Endothelial cell of umbilical vein (primary cell): ENCODE measurements around the gene RAB8A.

ENCODE experiments used
- CTCF ChIP-seq, 2 donors: IDR thresholded peaks; 1 replicate in 1 of 2; 2 replicates in 1 of 2; pipeline ENCODE4 v1.5.1; 2011; ENCODE audit warnings: low read length in 2 of 2, mild to moderate bottlenecking in 2 of 2, moderate library complexity in 2 of 2, control low read depth in 1 of 2, inconsistent platforms in 1 of 2, low read depth in 1 of 2; ENCODE audit not compliant: insufficient read depth in 1 of 2; ENCODE audit errors: extremely low read depth in 1 of 2
- EZH2 ChIP-seq: IDR thresholded peaks from 2 replicates; pipeline ENCODE4 v1.6.1; 2012; ENCODE audit warnings: borderline replicate concordance, low read depth, mild to moderate bottlenecking, moderate library complexity, low read length, inconsistent platforms; ENCODE audit not compliant: severe bottlenecking
- FOS ChIP-seq: IDR thresholded peaks from 2 replicates; pipeline ENCODE4 v1.6.1; 2011; ENCODE audit warnings: mild to moderate bottlenecking, low read length, moderate library complexity, borderline replicate concordance; ENCODE audit not compliant: insufficient read depth
- MYC ChIP-seq: IDR thresholded peaks from one replicate; pipeline ENCODE4 v1.6.1; 2011; ENCODE audit warnings: mild to moderate bottlenecking, low read depth, low read length
- POLR2A ChIP-seq: IDR thresholded peaks from 2 replicates; pipeline ENCODE4 v1.6.1; 2012; ENCODE audit warnings: low read depth, mild to moderate bottlenecking, control low read depth, low read length
- POLR2AphosphoS5 ChIP-seq: IDR thresholded peaks from 2 replicates; pipeline ENCODE4 v1.6.1; 2012; ENCODE audit warnings: low read depth, mild to moderate bottlenecking, control low read depth, low read length, moderate library complexity; ENCODE audit not compliant: insufficient read depth
- TF ChIP-seq, protein P1 (sequence below): IDR thresholded peaks from 2 replicates; pipeline ENCODE4 v1.6.1; 2011; ENCODE audit not compliant: insufficient read depth, insufficient read length

GRCh38 chr19:16071072-16071691 is 40.5 kb upstream of the RAB8A start:
- TF ChIP-seq, protein P1, sequence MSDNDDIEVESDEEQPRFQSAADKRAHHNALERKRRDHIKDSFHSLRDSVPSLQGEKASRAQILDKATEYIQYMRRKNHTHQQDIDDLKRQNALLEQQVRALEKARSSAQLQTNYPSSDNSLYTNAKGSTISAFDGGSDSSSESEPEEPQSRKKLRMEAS, result no peak
- TF ChIP-seq CTCF (IDR thresholded peaks at IDR 0.05; ENCODE audit: extremely low read depth in 1 of 2, insufficient read depth in 1 of 2, low read depth in 1 of 2, low read length in 2 of 2) (no peak), EZH2 (no peak), FOS (no peak), POLR2A (no peak), POLR2AphosphoS5 (no peak), MYC (no peak)
